ENCODE data around the gene CYFIP1.
"Not testable (repeated sequence)": the region's sequence is repeated elsewhere in the genome, so short reads cannot be mapped to it uniquely, and the experiment has no call there.

Gene CYFIP1

GRCh38 chr15:22980189-22981050, at the start of gene CYFIP1:
Gene CYFIP1 (minus strand): TSS chr15:22980368. CDS start chr15:22947285, 33,083 bp downstream.
- FAIRE-seq = no peak

- FAIRE-seq = no peak
Observed at GRCh38 chr15:23026218-23026617, 46.0 kb upstream of the CYFIP1 start.

GRCh38 chr15:23022156-23022555, 42.0 kb upstream of the CYFIP1 start:
- FAIRE-seq = no peak

GRCh38 chr15:23014394-23015000, 34.3 kb upstream of the CYFIP1 start:
- FAIRE-seq = no peak

- no peak for FAIRE-seq
Observed at GRCh38 chr15:23013681-23014080, 33.5 kb upstream of the CYFIP1 start.

- not testable (repeated sequence) for FAIRE-seq
Observed at GRCh38 chr15:23012616-23013015, 32.4 kb upstream of the CYFIP1 start.

GRCh38 chr15:23003736-23004135, 23.6 kb upstream of the CYFIP1 start:
- FAIRE-seq = no peak

GRCh38 chr15:23002920-23003319, 22.8 kb upstream of the CYFIP1 start:
- no peak for FAIRE-seq

- no peak for FAIRE-seq
Observed at GRCh38 chr15:22995795-22996194, 15.6 kb upstream of the CYFIP1 start.

GRCh38 chr15:22992024-22992326, 11.8 kb upstream of the CYFIP1 start:
- no peak for FAIRE-seq

GRCh38 chr15:22989576-22990477, 9.7 kb upstream of the CYFIP1 start:
- no peak for FAIRE-seq

GRCh38 chr15:22988811-22989210, 8.6 kb upstream of the CYFIP1 start:
- FAIRE-seq = no peak

GRCh38 chr15:22981931-22982330, 1.8 kb upstream of the CYFIP1 start:
- not testable (repeated sequence) for FAIRE-seq

GRCh38 chr15:22981051-22981840, 1.1 kb upstream of the CYFIP1 start:
- FAIRE-seq = no peak

GRCh38 chr15:22979238-22980188, 655 bp downstream of the CYFIP1 start:
- FAIRE-seq = no peak

- FAIRE-seq = no peak
Observed at GRCh38 chr15:22978691-22979237, 1.4 kb downstream of the CYFIP1 start.

- FAIRE-seq = no peak
Observed at GRCh38 chr15:22974745-22975144, 5.4 kb downstream of the CYFIP1 start.

GRCh38 chr15:22973987-22974386, 6.2 kb downstream of the CYFIP1 start:
- FAIRE-seq = no peak

GRCh38 chr15:22973286-22973685, 6.9 kb downstream of the CYFIP1 start:
- no peak for FAIRE-seq

GRCh38 chr15:22969489-22969888, 10.7 kb downstream of the CYFIP1 start:
- no peak for FAIRE-seq

- FAIRE-seq = no peak
Observed at GRCh38 chr15:22968366-22968765, 11.8 kb downstream of the CYFIP1 start.

Data from TTC549 (cell line).